ENCODE measurements around the gene MMEL1.
"Not testable (repeated sequence)": the region's sequence is repeated elsewhere in the genome, so short reads cannot be mapped to it uniquely, and the experiment has no call there.

MMEL1 gene

GRCh38 chr1:2628933-2629626, 3.7 kb downstream of the MMEL1 start:
- DNase-seq (ENCODE audit: low read depth): no peak
- TF ChIP-seq, protein P1, sequence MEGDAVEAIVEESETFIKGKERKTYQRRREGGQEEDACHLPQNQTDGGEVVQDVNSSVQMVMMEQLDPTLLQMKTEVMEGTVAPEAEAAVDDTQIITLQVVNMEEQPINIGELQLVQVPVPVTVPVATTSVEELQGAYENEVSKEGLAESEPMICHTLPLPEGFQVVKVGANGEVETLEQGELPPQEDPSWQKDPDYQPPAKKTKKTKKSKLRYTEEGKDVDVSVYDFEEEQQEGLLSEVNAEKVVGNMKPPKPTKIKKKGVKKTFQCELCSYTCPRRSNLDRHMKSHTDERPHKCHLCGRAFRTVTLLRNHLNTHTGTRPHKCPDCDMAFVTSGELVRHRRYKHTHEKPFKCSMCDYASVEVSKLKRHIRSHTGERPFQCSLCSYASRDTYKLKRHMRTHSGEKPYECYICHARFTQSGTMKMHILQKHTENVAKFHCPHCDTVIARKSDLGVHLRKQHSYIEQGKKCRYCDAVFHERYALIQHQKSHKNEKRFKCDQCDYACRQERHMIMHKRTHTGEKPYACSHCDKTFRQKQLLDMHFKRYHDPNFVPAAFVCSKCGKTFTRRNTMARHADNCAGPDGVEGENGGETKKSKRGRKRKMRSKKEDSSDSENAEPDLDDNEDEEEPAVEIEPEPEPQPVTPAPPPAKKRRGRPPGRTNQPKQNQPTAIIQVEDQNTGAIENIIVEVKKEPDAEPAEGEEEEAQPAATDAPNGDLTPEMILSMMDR (conservative IDR thresholded peaks at IDR 0.05; ENCODE audit: low read depth, low read length): no peak
- H3K4me3 ChIP-seq (ENCODE audit: low read depth, low read length): no peak overlapping the region

DNA sequence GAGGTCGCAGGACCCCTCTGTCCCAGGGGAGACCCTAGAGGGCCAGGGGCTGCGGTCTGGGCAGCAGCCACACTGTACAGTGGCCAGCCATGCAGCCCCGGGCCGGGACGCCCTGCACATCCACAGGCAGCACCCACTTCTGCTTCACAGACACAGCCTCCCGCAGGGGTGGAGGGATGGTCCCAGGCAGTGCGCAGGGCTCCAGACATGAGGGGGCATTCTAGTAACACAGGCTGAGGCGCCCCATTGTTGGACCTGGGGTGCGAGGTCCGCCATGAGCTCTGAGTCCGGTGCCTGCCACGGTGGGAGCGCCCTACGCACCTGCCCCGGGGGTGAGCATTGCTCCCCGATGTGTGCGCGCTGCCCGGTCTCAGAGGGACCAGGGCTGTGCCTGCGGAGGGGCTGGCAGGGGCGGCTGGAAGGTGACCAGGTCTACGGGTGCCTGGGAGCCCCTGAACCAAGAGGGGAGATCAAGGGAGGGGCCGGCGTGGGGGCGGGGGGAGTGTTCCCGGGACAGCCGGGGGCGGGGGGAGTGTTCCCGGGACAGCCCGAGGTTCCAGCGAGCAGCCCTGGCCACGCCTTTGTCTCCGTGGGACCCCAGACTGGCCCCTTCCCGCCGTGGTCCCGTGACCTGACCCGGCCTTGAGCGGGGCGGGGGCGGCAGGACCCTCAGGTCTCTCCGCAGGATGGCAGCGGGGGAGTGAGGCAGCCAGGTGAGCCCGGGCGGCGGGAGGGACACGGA, 4.5 kb downstream of the MMEL1 start:
- DNase-seq (ENCODE audit: low read depth): no peak
- no peak overlapping the region for H3K4me3 ChIP-seq (ENCODE audit: low read depth, low read length)
- TF ChIP-seq, protein P1 (conservative IDR thresholded peaks at IDR 0.05; ENCODE audit: low read depth, low read length): no peak

DNA sequence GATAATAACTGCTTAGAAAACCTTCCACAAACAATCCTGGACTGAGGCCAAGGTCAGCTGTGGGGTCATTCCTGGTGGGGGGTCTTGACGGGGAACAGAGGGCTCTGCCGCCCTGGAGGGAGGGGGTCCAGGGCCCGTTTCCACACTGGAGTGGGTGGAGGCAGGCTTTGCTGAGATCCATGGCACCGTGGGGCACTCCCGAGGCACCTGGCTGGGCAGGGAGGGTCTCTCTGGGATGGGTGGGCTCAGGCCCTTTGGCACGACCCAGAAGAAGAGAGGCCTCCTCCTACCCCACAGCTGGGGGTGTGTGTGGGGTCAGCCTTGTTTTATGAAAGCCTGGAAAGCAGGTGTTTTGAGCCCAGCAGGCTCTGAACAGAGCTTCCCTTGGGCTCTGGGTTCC, 5.1 kb downstream of the MMEL1 start:
- TF ChIP-seq, protein P1 (conservative IDR thresholded peaks at IDR 0.05; ENCODE audit: low read depth, low read length): no peak
- DNase-seq (ENCODE audit: low read depth): no peak
- no peak overlapping the region for H3K4me3 ChIP-seq (ENCODE audit: low read depth, low read length)

- DNase-seq (ENCODE audit: low read depth): not testable (repeated sequence)
These were observed 7.1 kb downstream of the MMEL1 start for GRCh38 chr1:2625748-2626147.

GRCh38 chr1:2625311-2625710, 7.5 kb downstream of the MMEL1 start:
- TF ChIP-seq, protein P1 (conservative IDR thresholded peaks at IDR 0.05; ENCODE audit: low read depth, low read length): no peak
- no peak overlapping the region for H3K4me3 ChIP-seq (ENCODE audit: low read depth, low read length)
- DNase-seq (ENCODE audit: low read depth): no peak

More at GRCh38 chr1:2625748-2626147, 7.1 kb downstream of the MMEL1 start:
- not testable (repeated sequence) for H3K4me3 ChIP-seq (ENCODE audit: low read depth, low read length)

DNA sequence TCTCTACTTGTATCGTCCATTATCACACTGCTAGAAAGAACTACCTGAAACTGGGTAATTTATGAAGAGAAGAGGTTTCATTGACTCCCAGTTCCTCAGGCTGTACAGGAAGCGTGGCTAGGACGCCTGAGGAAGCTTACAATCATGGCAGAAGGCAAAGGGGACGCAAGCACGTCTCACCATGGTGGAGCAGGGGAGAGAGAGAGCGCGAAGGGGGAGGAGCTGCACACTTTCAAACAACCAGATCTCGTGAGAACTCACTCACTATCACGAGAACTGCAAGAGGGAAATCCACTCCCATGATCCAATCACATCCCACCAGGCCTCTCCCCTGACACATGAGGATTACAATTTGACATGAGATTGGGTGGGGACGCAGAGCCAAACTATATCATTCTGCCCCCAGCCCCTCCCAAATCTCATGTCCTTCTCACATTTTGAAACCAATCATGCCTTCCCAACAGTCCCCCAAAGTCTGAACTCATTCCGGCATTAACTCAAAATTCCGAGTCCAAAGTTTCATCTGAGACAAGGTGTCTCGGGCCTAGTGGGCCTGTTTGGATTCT, 8.0 kb downstream of the MMEL1 start:
- DNase-seq (ENCODE audit: low read depth): no peak
- TF ChIP-seq, protein P1 (conservative IDR thresholded peaks at IDR 0.05; ENCODE audit: low read depth, low read length): no peak

DNA sequence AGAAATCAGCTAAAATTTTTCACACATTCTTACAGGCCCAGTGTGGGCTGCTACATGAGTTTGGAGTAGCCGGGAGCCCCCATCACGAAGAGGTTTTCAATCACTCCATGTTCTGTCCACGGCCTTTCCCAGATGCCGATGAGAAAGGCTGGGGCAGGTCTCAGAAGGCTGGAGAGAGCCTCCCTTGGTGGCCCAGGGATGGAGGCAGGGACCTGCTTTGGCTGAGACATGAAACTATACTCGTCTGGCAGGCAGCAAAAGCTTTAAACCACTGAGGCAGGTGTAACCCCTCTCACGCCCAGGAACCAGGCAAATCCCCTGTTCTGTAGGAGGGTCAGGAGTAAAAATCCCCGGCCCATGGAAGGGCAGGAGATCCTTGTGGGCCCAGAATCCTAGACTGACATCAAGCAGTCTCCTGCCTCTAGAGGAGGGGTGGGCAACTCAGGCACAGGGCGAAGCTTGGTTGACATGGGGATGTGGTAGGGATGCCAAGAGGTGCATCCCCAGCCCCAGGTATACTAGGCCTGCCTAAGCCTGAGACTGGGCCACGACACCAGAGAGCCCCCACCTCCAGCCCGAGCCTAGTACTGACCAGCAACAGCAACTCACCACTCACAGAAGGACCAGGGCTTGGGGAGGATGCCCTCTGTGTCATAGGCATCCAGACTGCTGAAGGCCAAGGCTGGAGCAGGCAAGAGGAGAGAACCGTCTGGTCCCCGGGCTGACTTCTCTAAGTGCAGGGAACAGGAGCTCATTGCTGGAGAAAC, 9.1 kb downstream of the MMEL1 start:
- H3K4me3 ChIP-seq (ENCODE audit: low read depth, low read length): no peak overlapping the region
- TF ChIP-seq, protein P1 (conservative IDR thresholded peaks at IDR 0.05; ENCODE audit: low read depth, low read length): no peak
- DNase-seq (ENCODE audit: low read depth): no peak

More for the DNA sequence above, 8.0 kb downstream of the MMEL1 start:
- H3K4me3 ChIP-seq (ENCODE audit: low read depth, low read length): no peak overlapping the region

All from choroid plexus epithelial cell (primary cell).